Inferior parietal cortex (tissue), 1 donor: Measurements from ENCODE around the gene CD3D.

ENCODE experiments used
- DNase-seq: peaks from one replicate; pipeline ENCODE4 v3.0.0-alpha.2; 2016; ENCODE audit errors: extremely low spot score

CD3D gene

GRCh38 chr11:118342503-118343161 is at the start of gene CD3D:
TSS of gene CD3D (minus strand) at chr11:118342705. CDS start at chr11:118342607, 98 bp downstream.
- no peak for DNase-seq

DNA sequence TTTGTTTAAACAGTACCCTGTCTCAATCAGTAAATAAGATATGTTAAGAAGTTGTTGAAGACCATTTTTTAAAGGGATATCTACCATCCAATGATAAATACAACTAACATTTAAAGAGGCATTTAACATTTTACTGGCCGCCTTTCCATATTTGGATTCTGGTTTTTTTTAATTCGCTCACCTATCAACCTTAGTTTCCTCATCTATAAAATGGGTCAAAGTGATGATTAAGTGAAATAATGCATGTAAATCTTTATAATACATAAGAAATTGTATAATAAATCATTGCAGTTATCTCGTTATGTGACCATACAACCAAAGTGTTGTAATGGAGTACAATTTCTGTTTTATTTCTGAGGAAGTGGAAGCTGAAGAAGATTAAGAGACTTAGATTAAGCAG is 41.2 kb upstream of the CD3D start:
- DNase-seq = no peak

DNA sequence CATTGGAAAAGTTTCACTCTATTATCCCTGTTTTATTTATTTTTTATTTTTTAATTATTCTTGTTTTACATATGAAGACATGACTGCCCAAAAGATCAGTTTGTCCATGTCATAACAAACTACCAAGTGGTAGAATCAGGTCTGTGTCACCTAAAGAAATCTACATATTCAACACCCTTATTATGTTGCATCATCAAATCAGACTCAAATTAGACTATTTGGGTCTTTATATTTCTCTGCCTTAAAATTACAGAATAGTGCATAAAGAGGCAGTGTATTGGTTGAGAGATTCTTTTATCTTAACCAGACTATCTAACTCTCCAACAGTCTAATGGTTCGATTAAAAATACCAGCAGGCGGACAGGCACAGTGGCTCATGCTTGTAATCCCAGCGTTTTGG is 40.4 kb upstream of the CD3D start:
- no peak for DNase-seq

- no peak for DNase-seq
These were observed 38.1 kb upstream of the CD3D start for GRCh38 chr11:118380571-118380970.

- DNase-seq = no peak
These were observed 37.0 kb upstream of the CD3D start for GRCh38 chr11:118379497-118379896.

GRCh38 chr11:118375978-118376377 is 33.5 kb upstream of the CD3D start:
- DNase-seq = no peak

GRCh38 chr11:118374729-118375128 is 32.2 kb upstream of the CD3D start:
- no peak for DNase-seq

- DNase-seq = no peak
These were observed 31.4 kb upstream of the CD3D start for GRCh38 chr11:118373871-118374270.

DNA sequence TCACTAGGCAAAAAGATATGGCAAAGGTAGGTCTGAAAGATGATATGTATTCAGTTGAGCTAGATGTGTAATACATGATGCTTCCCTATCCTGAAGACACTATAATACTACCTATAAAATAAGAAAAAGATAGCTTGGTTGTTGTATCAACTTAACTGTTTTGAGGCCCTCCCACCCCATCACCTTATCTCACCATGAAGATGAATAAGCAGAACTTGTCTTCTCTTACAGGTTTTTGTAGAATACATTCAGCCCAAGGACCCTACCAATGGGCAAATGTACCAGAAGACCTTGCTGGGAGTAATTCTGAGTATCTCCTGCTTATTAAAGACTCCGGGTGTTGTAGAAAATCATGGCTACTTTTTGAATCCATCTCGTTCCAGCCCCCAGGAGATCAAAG is 30.8 kb upstream of the CD3D start:
- no peak for DNase-seq

- no peak for DNase-seq
These were observed 28.3 kb upstream of the CD3D start for GRCh38 chr11:118370774-118371173.

GRCh38 chr11:118366287-118366686 is 23.8 kb upstream of the CD3D start:
- no peak for DNase-seq

DNA sequence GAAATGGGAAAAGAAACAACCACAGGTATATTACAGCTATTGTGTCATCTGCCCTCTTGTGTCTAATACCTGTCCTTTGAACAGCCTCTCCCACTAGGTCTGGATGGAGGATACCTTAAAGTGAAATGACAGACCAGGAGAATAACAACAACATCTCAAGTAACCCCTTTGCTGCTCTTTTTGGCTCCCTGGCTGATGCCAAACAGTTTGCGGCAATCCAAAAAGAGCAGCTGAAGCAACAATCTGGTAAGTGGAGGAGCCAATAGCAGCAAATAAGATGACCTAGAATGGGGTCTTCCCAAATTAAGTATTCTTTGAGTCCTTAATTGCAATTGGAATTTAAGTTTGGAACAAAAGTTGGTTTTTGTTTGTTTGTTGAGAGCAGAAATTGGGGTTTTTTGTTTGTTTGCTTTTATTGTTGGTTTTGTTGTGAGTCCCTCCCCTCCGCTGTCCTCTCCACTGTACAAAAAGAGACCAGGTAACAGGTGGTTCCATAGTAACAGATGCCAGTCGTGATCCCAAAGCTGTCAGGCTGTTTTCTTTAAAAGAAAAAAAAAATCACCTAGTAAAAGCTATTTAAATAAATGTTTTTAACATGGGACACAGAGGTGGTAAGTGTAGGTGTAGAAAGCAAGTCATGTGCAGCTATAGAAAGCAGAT is 22.6 kb upstream of the CD3D start:
- DNase-seq = no peak

GRCh38 chr11:118359295-118359958 is 16.9 kb upstream of the CD3D start, which contains the start of gene UBE4A:
TSS of gene UBE4A (plus strand) at chr11:118359600. CDS start at chr11:118365081, 5,481 bp downstream.
- DNase-seq = peak; percentile 97

- no peak for DNase-seq
These were observed 15.6 kb upstream of the CD3D start for GRCh38 chr11:118358071-118358470.

DNA sequence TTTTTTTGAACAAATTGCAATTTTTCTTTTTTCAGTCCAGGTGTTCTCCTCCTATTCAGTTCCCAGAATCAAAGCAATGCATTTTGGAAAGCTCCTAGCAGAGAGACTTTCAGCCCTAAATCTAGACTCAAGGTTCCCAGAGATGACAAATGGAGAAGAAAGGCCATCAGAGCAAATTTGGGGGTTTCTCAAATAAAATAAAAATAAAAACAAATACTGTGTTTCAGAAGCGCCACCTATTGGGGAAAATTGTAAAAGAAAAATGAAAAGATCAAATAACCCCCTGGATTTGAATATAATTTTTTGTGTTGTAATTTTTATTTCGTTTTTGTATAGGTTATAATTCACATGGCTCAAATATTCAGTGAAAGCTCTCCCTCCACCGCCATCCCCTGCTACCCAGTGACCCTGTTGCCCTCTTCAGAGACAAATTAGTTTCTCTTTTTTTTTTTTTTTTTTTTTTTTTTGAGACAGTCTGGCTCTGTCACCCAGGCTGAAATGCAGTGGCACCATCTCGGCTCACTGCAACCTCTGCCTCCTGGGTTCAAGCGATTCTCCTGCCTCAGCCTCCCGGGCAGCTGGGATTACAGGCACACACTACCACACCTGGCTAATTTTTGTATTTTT is 10.7 kb upstream of the CD3D start:
- peak; percentile 68 for DNase-seq

- DNase-seq = no peak
These were observed 7.0 kb upstream of the CD3D start for GRCh38 chr11:118349475-118349874.

- DNase-seq = no peak
These were observed 1.5 kb upstream of the CD3D start, which contains the start of gene CD3G for GRCh38 chr11:118343981-118344515. TSS of gene CD3G (plus strand) at chr11:118344344. CDS start at chr11:118344424, 80 bp downstream.

GRCh38 chr11:118343248-118343647 is 743 bp upstream of the CD3D start:
- DNase-seq = no peak

- no peak for DNase-seq
These were observed 553 bp downstream of the CD3D start for GRCh38 chr11:118341815-118342489.

- DNase-seq = no peak
These were observed 1.2 kb downstream of the CD3D start for GRCh38 chr11:118341261-118341660.

- DNase-seq = no peak
These were observed 2.1 kb downstream of the CD3D start for GRCh38 chr11:118340449-118340848.
